Activated gamma-delta T cell (primary cell): ENCODE data around the gene BRD7.

Experiments used
- DNase-seq: peaks from one replicate; lab custom pipeline; 2025; lab: John Stamatoyannopoulos, UW

Gene BRD7

GRCh38 chr16:50289950-50290764, 78.6 kb downstream of the BRD7 start:
- DNase-seq: no peak

GRCh38 chr16:50288920-50289319, 79.9 kb downstream of the BRD7 start:
- no peak for DNase-seq

GRCh38 chr16:50288026-50288425, 80.8 kb downstream of the BRD7 start:
- DNase-seq: no peak

- no peak for DNase-seq
These were observed 82.1 kb downstream of the BRD7 start for GRCh38 chr16:50286681-50287080.

GRCh38 chr16:50285406-50286003, 83.3 kb downstream of the BRD7 start:
- DNase-seq: no peak

- DNase-seq: no peak
These were observed 84.5 kb downstream of the BRD7 start for GRCh38 chr16:50284131-50284911.

- no peak for DNase-seq
These were observed 85.7 kb downstream of the BRD7 start for GRCh38 chr16:50282955-50283631.

GRCh38 chr16:50282010-50282538, 86.7 kb downstream of the BRD7 start:
- peak; percentile 35 for DNase-seq

GRCh38 chr16:50281391-50282009, 87.3 kb downstream of the BRD7 start:
- no peak for DNase-seq

GRCh38 chr16:50280932-50281331, 87.9 kb downstream of the BRD7 start:
- DNase-seq: no peak

- DNase-seq: no peak
These were observed 89.3 kb downstream of the BRD7 start for GRCh38 chr16:50279504-50279865.

- no peak for DNase-seq
These were observed 90.5 kb downstream of the BRD7 start for GRCh38 chr16:50278251-50278650.

- DNase-seq: no peak
These were observed 91.8 kb downstream of the BRD7 start for GRCh38 chr16:50276801-50277555.

GRCh38 chr16:50276326-50276640, 92.5 kb downstream of the BRD7 start:
- no peak for DNase-seq

GRCh38 chr16:50275428-50276325, 93.1 kb downstream of the BRD7 start:
- DNase-seq: no peak

GRCh38 chr16:50275098-50275415, 93.7 kb downstream of the BRD7 start:
- DNase-seq: no peak

GRCh38 chr16:50274326-50275097, 94.3 kb downstream of the BRD7 start:
- DNase-seq: no peak

- no peak for DNase-seq
These were observed 94.9 kb downstream of the BRD7 start for GRCh38 chr16:50273888-50274325.

- DNase-seq: no peak
These were observed 95.5 kb downstream of the BRD7 start for GRCh38 chr16:50273382-50273690.
